NT2/D1 (cell line): ENCODE results near the gene FARSB.

Source experiments
- DNase-seq: peaks from one replicate; pipeline ENCODE4 v3.0.0-alpha.2; 2011; ENCODE audit warnings: low read depth, low spot score
- H3K27me3 ChIP-seq: 2 replicates; pipeline ENCODE4 v1.6.0; 2011; ENCODE audit warnings: mild to moderate bottlenecking; ENCODE audit not compliant: insufficient read length, insufficient read depth
- H3K36me3 ChIP-seq: 2 replicates; pipeline ENCODE4 v1.6.1; 2011; ENCODE audit warnings: mild to moderate bottlenecking, low read length, mixed read lengths; ENCODE audit not compliant: insufficient read depth, insufficient read length
- H3K4me1 ChIP-seq: 2 replicates; pipeline ENCODE4 v1.5.1; 2011; ENCODE audit not compliant: insufficient read depth, insufficient read length
- H3K4me3 ChIP-seq: 2 replicates; pipeline ENCODE4 v1.5.1; 2011; ENCODE audit warnings: low read depth; ENCODE audit not compliant: insufficient read length
- H3K9ac ChIP-seq: 2 replicates; pipeline ENCODE4 v1.6.0; 2011; ENCODE audit warnings: low read depth; ENCODE audit not compliant: insufficient read length
- H3K9me3 ChIP-seq: 2 replicates; pipeline ENCODE4 v1.5.1; 2011; ENCODE audit warnings: mild to moderate bottlenecking, low read length; ENCODE audit not compliant: insufficient read depth
- SUZ12 ChIP-seq: IDR thresholded peaks from 2 replicates; pipeline ENCODE4 v1.6.1; 2011; ENCODE audit not compliant: insufficient read length, insufficient read depth; ENCODE audit errors: extremely low read depth
- YY1 ChIP-seq: IDR thresholded peaks from 2 replicates; pipeline ENCODE4 v1.6.1; 2011; ENCODE audit not compliant: insufficient read length, insufficient read depth
- ZNF274 ChIP-seq: IDR thresholded peaks from 2 replicates; pipeline ENCODE4 v1.6.1; 2011; ENCODE audit warnings: mild to moderate bottlenecking, low read depth, low read length

Gene FARSB

GRCh38 chr2:222582928-222583327 lies 73.0 kb downstream of the FARSB start:
- peaks cover 28% of the 10 kb centered on the region for H3K36me3 ChIP-seq

GRCh38 chr2:222577341-222577740 lies 78.6 kb downstream of the FARSB start:
- Histone ChIP-seq H3K9ac (no peak overlapping the region), H3K27me3 (no peaks in the 10 kb centered on the region), H3K4me1 (no peaks in the 10 kb centered on the region), H3K9me3 (no peaks in the 10 kb centered on the region), H3K36me3 (peaks cover 44% of the 10 kb centered on the region), H3K4me3 (no peak overlapping the region)
- no peak for TF ChIP-seq SUZ12
- no peak for TF ChIP-seq ZNF274
- TF ChIP-seq YY1, result no peak
- no peak for DNase-seq

More at GRCh38 chr2:222582928-222583327, 73.0 kb downstream of the FARSB start:
- Histone ChIP-seq H3K4me1 (no peaks in the 10 kb centered on the region), H3K9ac (no peak overlapping the region), H3K4me3 (no peak overlapping the region), H3K9me3 (peaks cover 17% of the 10 kb centered on the region), H3K27me3 (no peaks in the 10 kb centered on the region)
- no peak for TF ChIP-seq YY1
- TF ChIP-seq SUZ12, result no peak
- TF ChIP-seq ZNF274, result no peak
- DNase-seq, result no peak

GRCh38 chr2:222576171-222577081 lies 79.5 kb downstream of the FARSB start:
- Histone ChIP-seq H3K9ac (no peak overlapping the region), H3K4me3 (no peak overlapping the region), H3K36me3 (peaks cover 50% of the 10 kb centered on the region), H3K27me3 (no peaks in the 10 kb centered on the region), H3K9me3 (no peaks in the 10 kb centered on the region), H3K4me1 (no peaks in the 10 kb centered on the region)
- TF ChIP-seq ZNF274 (no peak), SUZ12 (no peak), YY1 (no peak)
- no peak for DNase-seq

DNA sequence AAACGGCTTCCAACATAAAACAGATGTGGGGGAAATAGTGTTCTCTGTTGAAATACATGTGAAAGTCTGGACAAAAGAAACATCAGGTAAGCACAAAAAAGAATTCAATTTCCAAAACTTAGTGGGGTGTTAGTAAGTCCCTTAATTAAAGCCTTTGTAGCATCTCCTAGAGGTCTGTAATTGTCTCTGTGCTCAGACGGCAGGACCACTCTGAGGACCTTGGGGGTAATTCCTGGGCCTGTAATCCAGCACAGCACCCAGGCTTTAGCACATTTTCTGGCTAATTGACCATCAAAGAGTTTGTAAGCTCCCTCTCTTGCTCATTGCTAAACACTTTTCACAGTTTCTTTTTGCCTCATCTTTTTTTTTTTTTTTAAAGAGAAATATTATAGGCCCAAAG lies 80.3 kb downstream of the FARSB start:
- Histone ChIP-seq H3K36me3 (peaks cover 56% of the 10 kb centered on the region), H3K4me1 (no peaks in the 10 kb centered on the region), H3K27me3 (no peaks in the 10 kb centered on the region), H3K9me3 (no peaks in the 10 kb centered on the region), H3K9ac (no peak overlapping the region), H3K4me3 (no peak overlapping the region)
- no peak for DNase-seq
- TF ChIP-seq ZNF274 (no peak), YY1 (no peak), SUZ12 (no peak)

DNA sequence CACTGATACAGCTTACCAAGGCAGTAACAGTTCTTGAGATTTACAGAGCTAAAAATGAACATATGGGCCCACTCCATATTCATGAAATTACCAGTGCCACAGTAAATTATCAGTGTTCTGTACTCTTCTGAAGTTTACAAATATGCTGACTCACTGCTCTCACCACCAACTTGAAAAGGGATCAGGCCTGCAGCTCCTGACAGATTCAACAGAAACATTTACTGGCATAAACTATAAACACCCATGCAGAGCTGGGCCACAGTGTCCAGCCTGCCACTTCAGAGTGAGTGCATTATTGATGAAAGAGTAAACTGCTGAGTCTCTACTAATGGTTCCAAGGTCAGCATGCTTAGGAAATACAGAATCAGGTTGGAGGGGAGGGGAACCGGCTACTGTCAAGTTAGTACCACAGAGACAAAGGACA lies 83.1 kb downstream of the FARSB start:
- no peak for TF ChIP-seq ZNF274
- Histone ChIP-seq H3K4me1 (peaks cover 3% of the 10 kb centered on the region), H3K27me3 (no peaks in the 10 kb centered on the region), H3K36me3 (peaks cover 64% of the 10 kb centered on the region), H3K4me3 (no peak overlapping the region), H3K9me3 (no peaks in the 10 kb centered on the region), H3K9ac (no peak overlapping the region)
- no peak for DNase-seq

DNA sequence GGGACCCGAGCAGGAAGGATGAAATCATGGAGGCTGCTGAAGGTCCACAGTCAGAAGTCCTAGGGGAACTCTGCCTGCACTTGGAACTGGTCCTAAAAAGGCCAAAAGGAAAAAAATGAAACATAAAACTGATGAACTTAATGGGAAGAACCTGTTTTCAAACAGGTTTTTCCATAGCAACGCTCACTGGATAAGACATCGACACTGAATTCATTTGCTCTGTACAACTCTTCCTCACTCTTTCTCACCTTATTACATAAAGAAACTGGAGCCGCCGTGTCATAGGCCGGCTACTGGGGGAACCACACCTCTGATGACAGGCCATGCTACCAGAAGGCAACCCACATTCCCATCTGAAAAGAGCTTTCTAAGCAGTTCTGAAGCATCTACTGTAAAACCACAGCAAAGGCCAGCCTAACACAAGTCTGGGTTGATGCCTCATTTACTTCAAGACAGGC lies 83.6 kb downstream of the FARSB start:
- Histone ChIP-seq H3K27me3 (no peaks in the 10 kb centered on the region), H3K9ac (no peak overlapping the region), H3K4me1 (peaks cover 3% of the 10 kb centered on the region), H3K4me3 (no peak overlapping the region), H3K36me3 (peaks cover 69% of the 10 kb centered on the region), H3K9me3 (no peaks in the 10 kb centered on the region)
- no peak for DNase-seq
- TF ChIP-seq ZNF274, result no peak

DNA sequence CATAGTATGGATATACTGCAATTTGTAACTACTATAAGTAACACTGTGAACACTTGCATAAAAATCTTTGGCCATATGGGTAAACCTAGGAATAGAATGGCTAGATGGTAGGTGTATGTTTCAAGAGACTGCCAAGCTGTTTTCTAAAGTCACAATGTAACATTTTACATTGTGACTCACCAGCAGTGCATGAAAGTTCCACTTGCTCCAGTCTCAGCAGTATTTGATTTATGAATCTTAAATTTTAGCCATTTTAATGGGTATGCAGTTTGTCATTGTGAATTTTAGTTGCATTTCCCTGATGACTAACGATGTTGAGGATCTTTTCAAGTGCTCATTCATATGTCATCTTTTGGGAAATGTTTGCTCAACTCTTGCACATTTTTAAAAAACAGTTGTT lies 86.1 kb downstream of the FARSB start:
- no peaks in the 10 kb centered on the region for H3K9me3 ChIP-seq
- H3K36me3 ChIP-seq, result peaks cover 69% of the 10 kb centered on the region
- H3K4me1 ChIP-seq, result peaks cover 3% of the 10 kb centered on the region
- TF ChIP-seq YY1 (no peak), ZNF274 (no peak), SUZ12 (no peak)
- H3K27me3 ChIP-seq, result no peaks in the 10 kb centered on the region
- DNase-seq, result no peak
- no peak overlapping the region for H3K4me3 ChIP-seq
- H3K9ac ChIP-seq, result no peak overlapping the region
